HG02981 (cell line): ENCODE measurements around the gene YTHDF1.

Experiments used
- ATAC-seq: cut with Tn5 transposase; IDR thresholded peaks from one replicate; pipeline ENCODE4 v1.9.1; 2021; ENCODE audit warnings: mild to moderate bottlenecking, moderate library complexity; ENCODE audit not compliant: unreplicated experiment

YTHDF1 gene

GRCh38 chr20:63186528-63187316 is 29.2 kb downstream of the YTHDF1 start:
- ATAC-seq, result no peak

- ATAC-seq, result no peak
Measured at GRCh38 chr20:63186084-63186483, 29.8 kb downstream of the YTHDF1 start.

GRCh38 chr20:63185215-63185796 is 30.6 kb downstream of the YTHDF1 start:
- no peak for ATAC-seq

- ATAC-seq, result no peak
Measured at GRCh38 chr20:63183422-63184146, 32.3 kb downstream of the YTHDF1 start.

GRCh38 chr20:63182946-63183415 is 33.0 kb downstream of the YTHDF1 start:
- no peak for ATAC-seq

- ATAC-seq, result no peak
Measured at GRCh38 chr20:63182425-63182824, 33.5 kb downstream of the YTHDF1 start.

GRCh38 chr20:63181226-63181625 is 34.7 kb downstream of the YTHDF1 start:
- ATAC-seq, result no peak

- ATAC-seq, result no peak
Measured at GRCh38 chr20:63180569-63181185, 35.3 kb downstream of the YTHDF1 start.

- ATAC-seq, result no peak
Measured at GRCh38 chr20:63179687-63180568, 36.0 kb downstream of the YTHDF1 start.

- ATAC-seq, result no peak
Measured at GRCh38 chr20:63178889-63179686, 36.8 kb downstream of the YTHDF1 start.

- ATAC-seq, result no peak
Measured at GRCh38 chr20:63178446-63178820, 37.5 kb downstream of the YTHDF1 start.

GRCh38 chr20:63177785-63178445 is 38.0 kb downstream of the YTHDF1 start:
- no peak for ATAC-seq

GRCh38 chr20:63177134-63177784 is 38.7 kb downstream of the YTHDF1 start:
- ATAC-seq, result no peak

GRCh38 chr20:63176427-63177133 is 39.4 kb downstream of the YTHDF1 start:
- no peak for ATAC-seq

GRCh38 chr20:63176034-63176426 is 39.9 kb downstream of the YTHDF1 start:
- ATAC-seq, result no peak

GRCh38 chr20:63175038-63175895 is 40.7 kb downstream of the YTHDF1 start:
- no peak for ATAC-seq
